HG03460 (cell line): ENCODE results near the gene CEACAM7.
"Not testable (repeated sequence)": the region's sequence is repeated elsewhere in the genome, so short reads cannot be mapped to it uniquely, and the experiment has no call there.

Source experiments
- ATAC-seq: cut with Tn5 transposase; IDR thresholded peaks from one replicate; pipeline ENCODE4 v1.9.1; 2021; ENCODE audit not compliant: unreplicated experiment

Gene CEACAM7

GRCh38 chr19:41688098-41688497 lies at the start of gene CEACAM7:
CEACAM7 (minus strand) TSS chr19:41688270; CDS start chr19:41688165, 105 bp downstream.
- ATAC-seq, result no peak

DNA sequence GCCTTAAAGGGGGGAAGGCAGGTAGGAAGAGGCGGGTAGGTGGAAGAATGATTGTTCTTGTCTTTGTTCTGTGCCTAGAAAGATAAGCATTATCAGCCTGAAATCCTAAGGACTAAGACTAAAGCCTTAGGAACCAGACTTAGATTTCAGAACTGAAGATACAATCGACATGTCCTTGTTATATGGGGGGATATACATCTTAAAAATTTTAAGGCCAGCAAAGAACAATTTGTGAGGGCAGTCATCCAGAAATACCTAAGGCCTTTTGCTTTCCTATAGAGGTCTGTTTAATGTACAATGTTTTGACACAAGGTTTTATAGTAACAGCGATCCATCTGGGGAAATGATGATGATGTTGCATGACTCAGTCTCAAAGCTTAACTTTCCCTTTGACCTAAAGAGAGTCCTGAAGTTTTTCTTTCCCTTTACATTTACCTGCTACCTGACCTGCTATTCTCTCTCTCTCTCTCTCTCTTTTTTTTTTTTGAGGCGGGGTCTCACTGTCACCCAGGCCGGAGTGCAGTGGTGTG lies 47.1 kb upstream of the CEACAM7 start:
- ATAC-seq, result no peak

GRCh38 chr19:41734585-41734984 lies 46.5 kb upstream of the CEACAM7 start:
- no peak for ATAC-seq

GRCh38 chr19:41734156-41734555 lies 46.1 kb upstream of the CEACAM7 start:
- ATAC-seq, result no peak

DNA sequence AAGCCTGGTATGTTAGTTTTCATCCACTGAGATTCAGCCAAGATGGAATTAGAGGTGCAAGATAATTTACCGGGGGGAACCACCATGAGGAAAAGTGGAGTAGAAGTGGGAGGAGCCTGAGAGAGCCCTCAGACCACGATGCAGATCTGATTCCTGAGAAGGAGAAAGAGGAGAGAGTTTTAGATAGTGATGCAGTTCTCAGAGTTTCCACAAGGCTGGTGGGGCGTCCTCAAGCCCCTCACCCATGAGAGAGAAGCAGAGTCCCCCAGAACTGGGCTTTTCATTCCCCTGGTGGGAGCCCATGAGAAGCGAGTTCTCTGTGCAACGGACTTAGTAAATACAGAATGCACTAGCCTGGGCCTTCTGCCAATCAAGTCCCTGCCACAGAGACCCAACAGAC lies 38.4 kb upstream of the CEACAM7 start:
- no peak for ATAC-seq

GRCh38 chr19:41720103-41720502 lies 32.0 kb upstream of the CEACAM7 start:
- ATAC-seq, result no peak

DNA sequence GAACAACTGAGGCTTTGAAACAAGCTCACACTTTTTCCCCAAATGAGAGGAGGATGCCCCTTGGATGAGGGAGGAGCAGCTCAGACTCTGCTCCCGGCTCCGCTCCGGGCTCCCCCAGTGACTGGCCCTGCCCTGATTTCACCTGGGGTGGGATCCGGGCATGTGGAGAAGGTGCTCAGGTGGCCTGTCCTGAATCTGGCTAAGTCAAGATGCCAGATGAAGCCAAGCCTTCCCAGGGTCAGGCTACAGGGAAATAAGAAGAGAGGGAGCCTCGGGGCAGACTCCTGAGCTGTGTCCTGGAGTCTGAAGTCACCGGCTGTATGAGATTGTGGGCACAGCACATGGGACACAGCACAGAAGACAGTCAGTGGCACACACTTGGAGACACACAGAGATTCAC lies 30.7 kb upstream of the CEACAM7 start:
- no peak for ATAC-seq

DNA sequence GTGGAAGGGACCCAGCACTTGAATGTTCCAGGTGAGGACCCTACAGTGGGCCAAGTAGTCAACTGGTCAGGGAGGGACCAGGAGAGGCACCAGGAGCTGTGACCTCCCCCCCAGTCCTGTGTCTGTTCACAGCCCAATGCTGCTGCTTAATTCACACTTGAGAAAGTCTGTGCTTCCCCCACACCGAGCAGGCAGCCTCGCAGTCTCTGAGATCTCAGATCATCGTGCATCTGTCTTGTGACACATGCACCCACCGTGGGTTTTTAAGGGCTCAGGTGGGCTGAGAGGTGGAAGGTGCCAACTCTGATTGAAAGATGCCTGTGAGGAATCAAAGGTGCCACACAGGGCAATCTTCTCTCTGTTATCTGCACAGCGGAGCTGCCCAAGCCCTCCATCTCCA lies 26.5 kb upstream of the CEACAM7 start:
- ATAC-seq, result no peak

GRCh38 chr19:41711376-41712261 lies 23.5 kb upstream of the CEACAM7 start:
- no peak for ATAC-seq

GRCh38 chr19:41709951-41710645 lies 22.0 kb upstream of the CEACAM7 start:
- no peak for ATAC-seq

DNA sequence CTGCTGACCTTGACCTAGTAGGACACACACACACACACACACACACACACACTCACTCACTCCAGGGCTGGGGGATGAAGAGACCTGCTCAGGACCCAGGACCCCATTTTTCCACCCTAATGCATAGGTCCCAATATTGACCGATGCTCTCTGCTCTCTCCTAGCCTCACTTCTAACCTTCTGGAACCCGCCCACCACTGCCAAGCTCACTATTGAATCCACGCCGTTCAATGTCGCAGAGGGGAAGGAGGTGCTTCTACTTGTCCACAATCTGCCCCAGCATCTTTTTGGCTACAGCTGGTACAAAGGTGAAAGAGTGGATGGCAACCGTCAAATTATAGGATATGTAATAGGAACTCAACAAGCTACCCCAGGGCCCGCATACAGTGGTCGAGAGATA lies 21.4 kb upstream of the CEACAM7 start:
- ATAC-seq, result not testable (repeated sequence)

DNA sequence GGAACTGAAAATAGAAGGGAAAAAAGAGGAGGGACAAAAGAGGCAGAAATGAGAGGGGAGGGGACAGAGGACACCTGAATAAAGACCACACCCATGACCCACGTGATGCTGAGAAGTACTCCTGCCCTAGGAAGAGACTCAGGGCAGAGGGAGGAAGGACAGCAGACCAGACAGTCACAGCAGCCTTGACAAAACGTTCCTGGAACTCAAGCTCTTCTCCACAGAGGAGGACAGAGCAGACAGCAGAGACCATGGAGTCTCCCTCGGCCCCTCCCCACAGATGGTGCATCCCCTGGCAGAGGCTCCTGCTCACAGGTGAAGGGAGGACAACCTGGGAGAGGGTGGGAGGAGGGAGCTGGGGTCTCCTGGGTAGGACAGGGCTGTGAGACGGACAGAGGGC lies 20.4 kb upstream of the CEACAM7 start, which contains the start of gene CEACAM5:
CEACAM5 (plus strand) TSS at position 146 of the 400 bp plus-strand sequence; CDS start at position 252, 106 bp downstream.
- ATAC-seq, result no peak

DNA sequence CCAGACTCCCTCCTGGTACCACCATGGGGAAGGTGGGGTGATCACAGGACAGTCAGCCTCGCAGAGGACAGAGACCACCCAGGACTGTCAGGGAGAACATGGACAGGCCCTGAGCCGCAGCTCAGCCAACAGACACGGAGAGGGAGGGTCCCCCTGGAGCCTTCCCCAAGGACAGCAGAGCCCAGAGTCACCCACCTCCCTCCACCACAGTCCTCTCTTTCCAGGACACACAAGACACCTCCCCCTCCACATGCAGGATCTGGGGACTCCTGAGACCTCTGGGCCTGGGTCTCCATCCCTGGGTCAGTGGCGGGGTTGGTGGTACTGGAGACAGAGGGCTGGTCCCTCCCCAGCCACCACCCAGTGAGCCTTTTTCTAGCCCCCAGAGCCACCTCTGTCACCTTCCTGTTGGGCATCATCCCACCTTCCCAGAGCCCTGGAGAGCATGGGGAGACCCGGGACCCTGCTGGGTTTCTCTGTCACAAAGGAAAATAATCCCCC lies 19.9 kb upstream of the CEACAM7 start:
- no peak for ATAC-seq

DNA sequence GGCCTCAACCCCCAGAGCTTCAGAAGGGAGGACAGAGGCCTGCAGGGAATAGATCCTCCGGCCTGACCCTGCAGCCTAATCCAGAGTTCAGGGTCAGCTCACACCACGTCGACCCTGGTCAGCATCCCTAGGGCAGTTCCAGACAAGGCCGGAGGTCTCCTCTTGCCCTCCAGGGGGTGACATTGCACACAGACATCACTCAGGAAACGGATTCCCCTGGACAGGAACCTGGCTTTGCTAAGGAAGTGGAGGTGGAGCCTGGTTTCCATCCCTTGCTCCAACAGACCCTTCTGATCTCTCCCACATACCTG lies 19.4 kb upstream of the CEACAM7 start:
- no peak for ATAC-seq

DNA sequence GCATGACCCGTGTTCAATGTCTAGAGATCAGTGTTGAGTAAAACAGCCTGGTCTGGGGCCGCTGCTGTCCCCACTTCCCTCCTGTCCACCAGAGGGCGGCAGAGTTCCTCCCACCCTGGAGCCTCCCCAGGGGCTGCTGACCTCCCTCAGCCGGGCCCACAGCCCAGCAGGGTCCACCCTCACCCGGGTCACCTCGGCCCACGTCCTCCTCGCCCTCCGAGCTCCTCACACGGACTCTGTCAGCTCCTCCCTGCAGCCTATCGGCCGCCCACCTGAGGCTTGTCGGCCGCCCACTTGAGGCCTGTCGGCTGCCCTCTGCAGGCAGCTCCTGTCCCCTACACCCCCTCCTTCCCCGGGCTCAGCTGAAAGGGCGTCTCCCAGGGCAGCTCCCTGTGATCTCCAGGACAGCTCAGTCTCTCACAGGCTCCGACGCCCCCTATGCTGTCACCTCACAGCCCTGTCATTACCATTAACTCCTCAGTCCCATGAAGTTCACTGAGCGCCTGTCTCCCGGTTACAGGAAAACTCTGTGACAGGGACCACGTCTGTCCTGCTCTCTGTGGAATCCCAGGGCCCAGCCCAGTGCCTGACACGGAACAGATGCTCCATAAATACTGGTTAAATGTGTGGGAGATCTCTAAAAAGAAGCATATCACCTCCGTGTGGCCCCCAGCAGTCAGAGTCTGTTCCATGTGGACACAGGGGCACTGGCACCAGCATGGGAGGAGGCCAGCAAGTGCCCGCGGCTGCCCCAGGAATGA lies 18.9 kb upstream of the CEACAM7 start:
- no peak for ATAC-seq

DNA sequence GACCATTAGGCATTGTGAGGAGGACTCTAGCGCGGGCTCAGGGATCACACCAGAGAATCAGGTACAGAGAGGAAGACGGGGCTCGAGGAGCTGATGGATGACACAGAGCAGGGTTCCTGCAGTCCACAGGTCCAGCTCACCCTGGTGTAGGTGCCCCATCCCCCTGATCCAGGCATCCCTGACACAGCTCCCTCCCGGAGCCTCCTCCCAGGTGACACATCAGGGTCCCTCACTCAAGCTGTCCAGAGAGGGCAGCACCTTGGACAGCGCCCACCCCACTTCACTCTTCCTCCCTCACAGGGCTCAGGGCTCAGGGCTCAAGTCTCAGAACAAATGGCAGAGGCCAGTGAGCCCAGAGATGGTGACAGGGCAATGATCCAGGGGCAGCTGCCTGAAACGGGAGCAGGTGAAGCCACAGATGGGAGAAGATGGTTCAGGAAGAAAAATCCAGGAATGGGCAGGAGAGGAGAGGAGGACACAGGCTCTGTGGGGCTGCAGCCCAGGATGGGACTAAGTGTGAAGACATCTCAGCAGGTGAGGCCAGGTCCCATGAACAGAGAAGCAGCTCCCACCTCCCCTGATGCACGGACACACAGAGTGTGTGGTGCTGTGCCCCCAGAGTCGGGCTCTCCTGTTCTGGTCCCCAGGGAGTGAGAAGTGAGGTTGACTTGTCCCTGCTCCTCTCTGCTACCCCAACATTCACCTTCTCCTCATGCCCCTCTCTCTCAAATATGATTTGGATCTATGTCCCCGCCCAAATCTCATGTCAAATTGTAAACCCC lies 17.5 kb upstream of the CEACAM7 start:
- ATAC-seq, result no peak

- no peak for ATAC-seq
These were observed 15.7 kb upstream of the CEACAM7 start for GRCh38 chr19:41703602-41704293.

GRCh38 chr19:41702171-41702651 lies 14.1 kb upstream of the CEACAM7 start:
- ATAC-seq, result no peak

- no peak for ATAC-seq
These were observed 13.5 kb upstream of the CEACAM7 start for GRCh38 chr19:41701401-41702075.
